Trophoblast cell (in vitro differentiated cells and primary cell): ENCODE data around the gene ATF4.

Source experiments
- DNase-seq, 2 donors: peaks; one replicate each; pipeline ENCODE4 v3.0.0-alpha.2; 2016
- H2AFZ ChIP-seq: 2 replicates; pipeline ENCODE4 v1.6.1; 2013; ENCODE audit warnings: low read length, moderate library complexity, mild to moderate bottlenecking; ENCODE audit not compliant: insufficient read depth, poor library complexity
- H2AK5ac ChIP-seq: 2 replicates; pipeline ENCODE4 v1.6.1; 2013; ENCODE audit warnings: mild to moderate bottlenecking, low read length
- H2BK120ac ChIP-seq: 2 replicates; pipeline ENCODE4 v1.6.1; 2013; ENCODE audit warnings: low read length, mild to moderate bottlenecking, moderate library complexity; ENCODE audit not compliant: insufficient read depth, poor library complexity
- H2BK12ac ChIP-seq: 2 replicates; pipeline ENCODE4 v1.6.1; 2013; ENCODE audit warnings: mild to moderate bottlenecking, low read length, moderate library complexity
- H2BK5ac ChIP-seq: 2 replicates; pipeline ENCODE4 v1.6.1; 2013; ENCODE audit warnings: low read length, low read depth, moderate library complexity, mild to moderate bottlenecking; ENCODE audit not compliant: poor library complexity
- H3K14ac ChIP-seq: 2 replicates; pipeline ENCODE4 v1.6.1; 2013; ENCODE audit warnings: mild to moderate bottlenecking, low read length
- H3K18ac ChIP-seq: 2 replicates; pipeline ENCODE4 v1.6.1; 2013; ENCODE audit warnings: mild to moderate bottlenecking, low read length
- H3K23ac ChIP-seq: 2 replicates; pipeline ENCODE4 v1.6.1; 2013; ENCODE audit warnings: low read length
- H3K27ac ChIP-seq: 2 replicates; pipeline ENCODE4 v1.5.1; 2013; ENCODE audit warnings: low read depth, mild to moderate bottlenecking, inconsistent platforms, low read length, moderate library complexity
- H3K27me3 ChIP-seq: 2 replicates; pipeline ENCODE4 v1.6.1; 2013; ENCODE audit warnings: inconsistent platforms, mild to moderate bottlenecking, low read length, moderate library complexity; ENCODE audit not compliant: insufficient read depth
- H3K36me3 ChIP-seq, 2 experiments: 1 replicate in 1 of 2; 2 replicates in 1 of 2; pipeline ENCODE4 v1.6.1; 2013; ENCODE audit warnings: low read length in 2 of 2, mild to moderate bottlenecking in 2 of 2, moderate library complexity in 1 of 2; ENCODE audit not compliant: insufficient read depth in 2 of 2, control insufficient read depth in 1 of 2
- H3K4ac ChIP-seq: 2 replicates; pipeline ENCODE4 v1.6.1; 2013; ENCODE audit warnings: low read depth, mild to moderate bottlenecking, low read length, moderate library complexity
- H3K4me1 ChIP-seq, 2 experiments: 1 replicate in 1 of 2; 2 replicates in 1 of 2; pipeline ENCODE4 v1.6.1; 2013; ENCODE audit warnings: low read length in 2 of 2, mild to moderate bottlenecking in 2 of 2, moderate library complexity in 1 of 2; ENCODE audit not compliant: insufficient read depth in 2 of 2, control insufficient read depth in 1 of 2
- H3K4me2 ChIP-seq: 2 replicates; pipeline ENCODE4 v1.6.1; 2013; ENCODE audit warnings: inconsistent platforms, mild to moderate bottlenecking, low read length, moderate library complexity
- H3K4me3 ChIP-seq: 2 replicates; pipeline ENCODE4 v1.5.1; 2013; ENCODE audit warnings: mild to moderate bottlenecking, low read depth, low read length, inconsistent platforms
- H3K79me1 ChIP-seq: one replicate; pipeline ENCODE4 v1.6.1; 2013; ENCODE audit warnings: low read length
- H3K79me2 ChIP-seq: 2 replicates; pipeline ENCODE4 v1.6.1; 2013; ENCODE audit warnings: low read length, mild to moderate bottlenecking; ENCODE audit not compliant: control insufficient read depth, insufficient read depth, poor library complexity
- H3K9ac ChIP-seq: 2 replicates; pipeline ENCODE4 v1.6.1; 2013; ENCODE audit warnings: mild to moderate bottlenecking, low read length
- H3K9me3 ChIP-seq: 2 replicates; pipeline ENCODE4 v1.6.1; 2013; ENCODE audit warnings: low read depth, mild to moderate bottlenecking, control low read depth, inconsistent platforms, low read length; ENCODE audit not compliant: insufficient read depth
- H4K12ac ChIP-seq: 2 replicates; pipeline ENCODE4 v1.6.1; 2013; ENCODE audit warnings: low read depth, mild to moderate bottlenecking, low read length, moderate library complexity
- H4K8ac ChIP-seq: 2 replicates; pipeline ENCODE4 v1.6.1; 2013; ENCODE audit warnings: low read depth, mild to moderate bottlenecking, low read length, moderate library complexity
- H4K91ac ChIP-seq: one replicate; pipeline ENCODE4 v1.6.1; 2013; ENCODE audit warnings: low read depth, mild to moderate bottlenecking, low read length, moderate library complexity
- WGBS: extraction: QIAGEN DNeasy Blood & Tissue Kit; methylation state at CpG from one replicate; pipeline ENCODE4 v1.1.7; 2013; ENCODE audit warnings: missing lambda C conversion rate; ENCODE audit not compliant: insufficient read length, insufficient coverage; ENCODE audit errors: extremely low coverage; 5-methylcytosine and 5-hydroxymethylcytosine counted together

Gene ATF4

DNA sequence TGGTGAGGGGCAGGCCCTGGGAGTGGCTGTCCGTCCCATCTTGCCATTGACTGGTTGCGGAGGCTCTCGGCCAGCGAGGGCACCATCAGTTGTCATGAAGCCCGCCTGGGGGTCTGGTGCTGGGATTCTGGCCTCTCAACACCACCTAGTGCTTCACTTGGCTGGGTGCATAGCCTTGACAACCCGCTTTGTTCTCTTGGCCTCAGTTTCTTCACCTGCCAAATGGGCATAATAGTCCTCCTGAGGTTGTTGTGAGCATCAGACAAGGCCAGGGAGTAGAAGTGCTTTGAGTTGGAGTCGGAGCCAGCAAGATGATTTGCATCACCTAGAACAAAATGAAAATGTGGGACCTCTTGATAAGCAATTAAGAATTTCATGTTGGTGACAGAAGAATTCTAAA, 48.7 kb downstream of the ATF4 start:
- Histone ChIP-seq H3K4me2 (no peak overlapping the region), H3K14ac (no peak overlapping the region), H2BK12ac (no peak overlapping the region)

GRCh38 chr22:39570226-39570625, 49.9 kb downstream of the ATF4 start:
- Histone ChIP-seq H3K4me1 (peaks cover 0 to 2% of the 10 kb centered on the region in 2 experiments), H3K23ac (no peak overlapping the region), H2AK5ac (no peak overlapping the region), H2BK5ac (no peak overlapping the region), H3K4me2 (no peak overlapping the region), H3K27me3 (no peaks in the 10 kb centered on the region), H4K12ac (no peak overlapping the region), H2BK120ac (no peak overlapping the region), H2BK12ac (no peak overlapping the region), H2AFZ (no peak overlapping the region), H3K14ac (no peak overlapping the region), H3K79me2 (no peaks in the 10 kb centered on the region), H3K4ac (no peak overlapping the region), H4K8ac (no peak overlapping the region), H4K91ac (no peak overlapping the region), H3K18ac (no peak overlapping the region), H3K79me1 (no peaks in the 10 kb centered on the region), H3K27ac (no peak overlapping the region), H3K36me3 (no peaks in the 10 kb centered on the region), H3K9me3 (peaks cover 6% of the 10 kb centered on the region), H3K4me3 (no peak overlapping the region), H3K9ac (no peak overlapping the region)
- no peak for DNase-seq
- 100% methylated on average over 1 of the region's 3 CpGs for WGBS

More for the DNA sequence above, 48.7 kb downstream of the ATF4 start:
- Histone ChIP-seq H3K36me3 (no peaks in the 10 kb centered on the region), H4K12ac (no peak overlapping the region), H3K4me3 (no peak overlapping the region), H3K4me1 (no peaks in the 10 kb centered on the region), H2BK120ac (no peak overlapping the region), H2BK5ac (no peak overlapping the region), H3K9ac (no peak overlapping the region), H3K27ac (no peak overlapping the region), H4K91ac (no peak overlapping the region), H3K23ac (no peak overlapping the region), H3K18ac (no peak overlapping the region), H3K27me3 (no peaks in the 10 kb centered on the region), H4K8ac (no peak overlapping the region), H2AK5ac (no peak overlapping the region), H3K79me2 (no peaks in the 10 kb centered on the region), H3K79me1 (no peaks in the 10 kb centered on the region), H3K9me3 (peaks cover 7% of the 10 kb centered on the region), H2AFZ (no peak overlapping the region), H3K4ac (no peak overlapping the region)
- no CpG with 5 or more reads among the region's 7 CpGs for WGBS
- no peak for DNase-seq

DNA sequence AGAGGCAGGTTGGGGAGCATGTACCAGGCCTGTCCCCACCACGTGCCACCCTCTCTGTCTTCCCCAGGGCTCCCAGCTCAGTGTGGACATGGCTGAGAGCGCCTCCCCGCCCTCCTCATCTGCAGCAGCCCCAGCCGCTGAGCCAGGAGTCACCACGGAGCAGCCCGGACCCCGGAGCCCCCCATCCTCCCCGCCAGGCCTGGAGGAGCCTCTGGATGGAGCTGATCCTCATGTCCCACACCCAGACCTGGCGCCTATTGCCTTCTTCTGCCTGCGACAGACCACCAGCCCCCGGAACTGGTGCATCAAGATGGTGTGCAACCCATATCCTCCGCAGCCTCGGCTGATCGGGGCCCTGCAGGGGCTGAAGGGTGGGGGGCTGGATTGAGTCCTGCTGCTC, 50.3 kb downstream of the ATF4 start, which contains the start of gene CACNA1I:
TSS of gene CACNA1I (plus strand) at position 89 of the 400 bp plus-strand sequence. CDS start at position 89, 0 bp downstream.
- H3K18ac ChIP-seq: no peak within 1 kb of the TSS
- no peaks in the 10 kb centered on the region for H3K79me1 ChIP-seq
- H2BK120ac ChIP-seq: no peak within 1 kb of the TSS
- no peak within 1 kb of the TSS for H3K4ac ChIP-seq
- H2BK5ac ChIP-seq: no peak within 1 kb of the TSS
- WGBS: no CpG with 5 or more reads among the region's 14 CpGs
- H4K8ac ChIP-seq: no peak within 1 kb of the TSS
- H4K12ac ChIP-seq: no peak within 1 kb of the TSS
- no peaks in the 10 kb centered on the region for H3K36me3 ChIP-seq
- DNase-seq: no peak
- H3K4me2 ChIP-seq: no peak within 1 kb of the TSS
- H3K14ac ChIP-seq: no peak within 1 kb of the TSS
- no peak within 1 kb of the TSS for H3K23ac ChIP-seq
- H3K9ac ChIP-seq: no peak within 1 kb of the TSS
- no peak within 1 kb of the TSS for H3K4me3 ChIP-seq
- no peak within 1 kb of the TSS for H2AFZ ChIP-seq
- peaks cover 0 to 2% of the 10 kb centered on the region in 2 experiments for H3K4me1 ChIP-seq
- H3K27me3 ChIP-seq: no peaks in the 10 kb centered on the region
- no peak within 1 kb of the TSS for H2BK12ac ChIP-seq
- no peak within 1 kb of the TSS for H2AK5ac ChIP-seq
- no peaks in the 10 kb centered on the region for H3K79me2 ChIP-seq
- no peak within 1 kb of the TSS for H3K27ac ChIP-seq
- H4K91ac ChIP-seq: no peak within 1 kb of the TSS
- H3K9me3 ChIP-seq: peaks cover 3% of the 10 kb centered on the region

- Histone ChIP-seq H3K27me3 (no peaks in the 10 kb centered on the region), H3K14ac (no peak overlapping the region)
Observed at GRCh38 chr22:39571538-39571937, 51.2 kb downstream of the ATF4 start.

More at GRCh38 chr22:39571538-39571937, 51.2 kb downstream of the ATF4 start:
- Histone ChIP-seq H2AK5ac (no peak overlapping the region), H4K91ac (no peak overlapping the region), H3K4me2 (no peak overlapping the region), H2BK120ac (no peak overlapping the region), H3K27ac (no peak overlapping the region), H3K9ac (no peak overlapping the region), H2AFZ (no peak overlapping the region), H3K79me1 (no peaks in the 10 kb centered on the region), H3K4me1 (peaks cover 0 to 2% of the 10 kb centered on the region in 2 experiments), H3K4me3 (no peak overlapping the region), H2BK12ac (no peak overlapping the region), H3K36me3 (no peaks in the 10 kb centered on the region), H3K79me2 (no peaks in the 10 kb centered on the region), H2BK5ac (no peak overlapping the region), H4K8ac (no peak overlapping the region), H3K9me3 (peaks cover 1% of the 10 kb centered on the region), H3K4ac (no peak overlapping the region), H4K12ac (no peak overlapping the region), H3K23ac (peak overlapping the region; percentile 64), H3K18ac (no peak overlapping the region)
- no peak for DNase-seq
- no CpG with 5 or more reads among the region's 1 CpG for WGBS
